ENCODE measurements around the gene TRPV2.

DNA sequence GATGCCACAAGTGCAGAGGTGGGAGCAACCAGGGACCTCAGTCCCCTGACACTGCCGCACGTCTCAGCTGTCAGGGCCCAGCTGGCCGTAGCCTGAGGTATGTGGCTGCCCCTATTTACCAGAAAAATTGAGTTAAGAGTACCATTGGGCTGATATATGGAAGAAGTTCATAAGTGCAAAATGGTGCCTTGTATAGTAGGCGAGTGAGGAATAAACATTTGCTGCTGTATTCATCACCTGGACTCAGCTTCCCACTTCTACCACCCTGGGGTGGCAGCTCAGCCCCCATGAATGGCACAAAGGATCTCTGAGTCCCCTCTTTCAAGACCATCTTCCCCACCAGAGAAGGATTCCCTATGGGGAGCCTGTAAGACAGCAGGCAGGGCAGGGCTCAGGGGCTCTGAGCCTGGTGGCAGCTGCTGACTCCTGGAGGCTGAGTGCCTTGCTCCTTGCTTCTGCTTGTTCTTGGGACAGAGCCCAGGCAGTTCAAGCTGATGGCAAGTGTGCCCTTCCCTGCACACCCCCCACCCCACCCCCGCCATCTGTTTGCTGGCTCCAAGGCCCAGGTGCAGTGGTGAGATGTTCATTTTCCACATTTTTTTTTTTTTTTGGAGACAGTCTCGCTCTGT is 29.0 kb downstream of the TRPV2 start:
- TF ChIP-seq, protein P1, sequence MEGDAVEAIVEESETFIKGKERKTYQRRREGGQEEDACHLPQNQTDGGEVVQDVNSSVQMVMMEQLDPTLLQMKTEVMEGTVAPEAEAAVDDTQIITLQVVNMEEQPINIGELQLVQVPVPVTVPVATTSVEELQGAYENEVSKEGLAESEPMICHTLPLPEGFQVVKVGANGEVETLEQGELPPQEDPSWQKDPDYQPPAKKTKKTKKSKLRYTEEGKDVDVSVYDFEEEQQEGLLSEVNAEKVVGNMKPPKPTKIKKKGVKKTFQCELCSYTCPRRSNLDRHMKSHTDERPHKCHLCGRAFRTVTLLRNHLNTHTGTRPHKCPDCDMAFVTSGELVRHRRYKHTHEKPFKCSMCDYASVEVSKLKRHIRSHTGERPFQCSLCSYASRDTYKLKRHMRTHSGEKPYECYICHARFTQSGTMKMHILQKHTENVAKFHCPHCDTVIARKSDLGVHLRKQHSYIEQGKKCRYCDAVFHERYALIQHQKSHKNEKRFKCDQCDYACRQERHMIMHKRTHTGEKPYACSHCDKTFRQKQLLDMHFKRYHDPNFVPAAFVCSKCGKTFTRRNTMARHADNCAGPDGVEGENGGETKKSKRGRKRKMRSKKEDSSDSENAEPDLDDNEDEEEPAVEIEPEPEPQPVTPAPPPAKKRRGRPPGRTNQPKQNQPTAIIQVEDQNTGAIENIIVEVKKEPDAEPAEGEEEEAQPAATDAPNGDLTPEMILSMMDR (conservative IDR thresholded peaks at IDR 0.05; ENCODE audit: low read depth in 2 of 2), result no peak
- no peak for TF ChIP-seq EZH2 (IDR thresholded peaks at IDR 0.05; ENCODE audit: low read depth, unreplicated experiment)
- TF ChIP-seq, protein P2, sequence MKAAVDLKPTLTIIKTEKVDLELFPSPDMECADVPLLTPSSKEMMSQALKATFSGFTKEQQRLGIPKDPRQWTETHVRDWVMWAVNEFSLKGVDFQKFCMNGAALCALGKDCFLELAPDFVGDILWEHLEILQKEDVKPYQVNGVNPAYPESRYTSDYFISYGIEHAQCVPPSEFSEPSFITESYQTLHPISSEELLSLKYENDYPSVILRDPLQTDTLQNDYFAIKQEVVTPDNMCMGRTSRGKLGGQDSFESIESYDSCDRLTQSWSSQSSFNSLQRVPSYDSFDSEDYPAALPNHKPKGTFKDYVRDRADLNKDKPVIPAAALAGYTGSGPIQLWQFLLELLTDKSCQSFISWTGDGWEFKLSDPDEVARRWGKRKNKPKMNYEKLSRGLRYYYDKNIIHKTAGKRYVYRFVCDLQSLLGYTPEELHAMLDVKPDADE (IDR thresholded peaks at IDR 0.05), result no peak
- TF ChIP-seq JUNB (IDR thresholded peaks at IDR 0.05; ENCODE audit: unreplicated experiment), result no peak
- TF ChIP-seq, protein P3, sequence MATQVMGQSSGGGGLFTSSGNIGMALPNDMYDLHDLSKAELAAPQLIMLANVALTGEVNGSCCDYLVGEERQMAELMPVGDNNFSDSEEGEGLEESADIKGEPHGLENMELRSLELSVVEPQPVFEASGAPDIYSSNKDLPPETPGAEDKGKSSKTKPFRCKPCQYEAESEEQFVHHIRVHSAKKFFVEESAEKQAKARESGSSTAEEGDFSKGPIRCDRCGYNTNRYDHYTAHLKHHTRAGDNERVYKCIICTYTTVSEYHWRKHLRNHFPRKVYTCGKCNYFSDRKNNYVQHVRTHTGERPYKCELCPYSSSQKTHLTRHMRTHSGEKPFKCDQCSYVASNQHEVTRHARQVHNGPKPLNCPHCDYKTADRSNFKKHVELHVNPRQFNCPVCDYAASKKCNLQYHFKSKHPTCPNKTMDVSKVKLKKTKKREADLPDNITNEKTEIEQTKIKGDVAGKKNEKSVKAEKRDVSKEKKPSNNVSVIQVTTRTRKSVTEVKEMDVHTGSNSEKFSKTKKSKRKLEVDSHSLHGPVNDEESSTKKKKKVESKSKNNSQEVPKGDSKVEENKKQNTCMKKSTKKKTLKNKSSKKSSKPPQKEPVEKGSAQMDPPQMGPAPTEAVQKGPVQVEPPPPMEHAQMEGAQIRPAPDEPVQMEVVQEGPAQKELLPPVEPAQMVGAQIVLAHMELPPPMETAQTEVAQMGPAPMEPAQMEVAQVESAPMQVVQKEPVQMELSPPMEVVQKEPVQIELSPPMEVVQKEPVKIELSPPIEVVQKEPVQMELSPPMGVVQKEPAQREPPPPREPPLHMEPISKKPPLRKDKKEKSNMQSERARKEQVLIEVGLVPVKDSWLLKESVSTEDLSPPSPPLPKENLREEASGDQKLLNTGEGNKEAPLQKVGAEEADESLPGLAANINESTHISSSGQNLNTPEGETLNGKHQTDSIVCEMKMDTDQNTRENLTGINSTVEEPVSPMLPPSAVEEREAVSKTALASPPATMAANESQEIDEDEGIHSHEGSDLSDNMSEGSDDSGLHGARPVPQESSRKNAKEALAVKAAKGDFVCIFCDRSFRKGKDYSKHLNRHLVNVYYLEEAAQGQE (IDR thresholded peaks at IDR 0.05; ENCODE audit: unreplicated experiment), result no peak
- TF ChIP-seq POLR2AphosphoS5 (IDR thresholded peaks at IDR 0.05; ENCODE audit: low read depth), result no peak
- no peak for TF ChIP-seq EZH2phosphoT487 (IDR thresholded peaks at IDR 0.05; ENCODE audit: unreplicated experiment)
- TF ChIP-seq, protein P4, sequence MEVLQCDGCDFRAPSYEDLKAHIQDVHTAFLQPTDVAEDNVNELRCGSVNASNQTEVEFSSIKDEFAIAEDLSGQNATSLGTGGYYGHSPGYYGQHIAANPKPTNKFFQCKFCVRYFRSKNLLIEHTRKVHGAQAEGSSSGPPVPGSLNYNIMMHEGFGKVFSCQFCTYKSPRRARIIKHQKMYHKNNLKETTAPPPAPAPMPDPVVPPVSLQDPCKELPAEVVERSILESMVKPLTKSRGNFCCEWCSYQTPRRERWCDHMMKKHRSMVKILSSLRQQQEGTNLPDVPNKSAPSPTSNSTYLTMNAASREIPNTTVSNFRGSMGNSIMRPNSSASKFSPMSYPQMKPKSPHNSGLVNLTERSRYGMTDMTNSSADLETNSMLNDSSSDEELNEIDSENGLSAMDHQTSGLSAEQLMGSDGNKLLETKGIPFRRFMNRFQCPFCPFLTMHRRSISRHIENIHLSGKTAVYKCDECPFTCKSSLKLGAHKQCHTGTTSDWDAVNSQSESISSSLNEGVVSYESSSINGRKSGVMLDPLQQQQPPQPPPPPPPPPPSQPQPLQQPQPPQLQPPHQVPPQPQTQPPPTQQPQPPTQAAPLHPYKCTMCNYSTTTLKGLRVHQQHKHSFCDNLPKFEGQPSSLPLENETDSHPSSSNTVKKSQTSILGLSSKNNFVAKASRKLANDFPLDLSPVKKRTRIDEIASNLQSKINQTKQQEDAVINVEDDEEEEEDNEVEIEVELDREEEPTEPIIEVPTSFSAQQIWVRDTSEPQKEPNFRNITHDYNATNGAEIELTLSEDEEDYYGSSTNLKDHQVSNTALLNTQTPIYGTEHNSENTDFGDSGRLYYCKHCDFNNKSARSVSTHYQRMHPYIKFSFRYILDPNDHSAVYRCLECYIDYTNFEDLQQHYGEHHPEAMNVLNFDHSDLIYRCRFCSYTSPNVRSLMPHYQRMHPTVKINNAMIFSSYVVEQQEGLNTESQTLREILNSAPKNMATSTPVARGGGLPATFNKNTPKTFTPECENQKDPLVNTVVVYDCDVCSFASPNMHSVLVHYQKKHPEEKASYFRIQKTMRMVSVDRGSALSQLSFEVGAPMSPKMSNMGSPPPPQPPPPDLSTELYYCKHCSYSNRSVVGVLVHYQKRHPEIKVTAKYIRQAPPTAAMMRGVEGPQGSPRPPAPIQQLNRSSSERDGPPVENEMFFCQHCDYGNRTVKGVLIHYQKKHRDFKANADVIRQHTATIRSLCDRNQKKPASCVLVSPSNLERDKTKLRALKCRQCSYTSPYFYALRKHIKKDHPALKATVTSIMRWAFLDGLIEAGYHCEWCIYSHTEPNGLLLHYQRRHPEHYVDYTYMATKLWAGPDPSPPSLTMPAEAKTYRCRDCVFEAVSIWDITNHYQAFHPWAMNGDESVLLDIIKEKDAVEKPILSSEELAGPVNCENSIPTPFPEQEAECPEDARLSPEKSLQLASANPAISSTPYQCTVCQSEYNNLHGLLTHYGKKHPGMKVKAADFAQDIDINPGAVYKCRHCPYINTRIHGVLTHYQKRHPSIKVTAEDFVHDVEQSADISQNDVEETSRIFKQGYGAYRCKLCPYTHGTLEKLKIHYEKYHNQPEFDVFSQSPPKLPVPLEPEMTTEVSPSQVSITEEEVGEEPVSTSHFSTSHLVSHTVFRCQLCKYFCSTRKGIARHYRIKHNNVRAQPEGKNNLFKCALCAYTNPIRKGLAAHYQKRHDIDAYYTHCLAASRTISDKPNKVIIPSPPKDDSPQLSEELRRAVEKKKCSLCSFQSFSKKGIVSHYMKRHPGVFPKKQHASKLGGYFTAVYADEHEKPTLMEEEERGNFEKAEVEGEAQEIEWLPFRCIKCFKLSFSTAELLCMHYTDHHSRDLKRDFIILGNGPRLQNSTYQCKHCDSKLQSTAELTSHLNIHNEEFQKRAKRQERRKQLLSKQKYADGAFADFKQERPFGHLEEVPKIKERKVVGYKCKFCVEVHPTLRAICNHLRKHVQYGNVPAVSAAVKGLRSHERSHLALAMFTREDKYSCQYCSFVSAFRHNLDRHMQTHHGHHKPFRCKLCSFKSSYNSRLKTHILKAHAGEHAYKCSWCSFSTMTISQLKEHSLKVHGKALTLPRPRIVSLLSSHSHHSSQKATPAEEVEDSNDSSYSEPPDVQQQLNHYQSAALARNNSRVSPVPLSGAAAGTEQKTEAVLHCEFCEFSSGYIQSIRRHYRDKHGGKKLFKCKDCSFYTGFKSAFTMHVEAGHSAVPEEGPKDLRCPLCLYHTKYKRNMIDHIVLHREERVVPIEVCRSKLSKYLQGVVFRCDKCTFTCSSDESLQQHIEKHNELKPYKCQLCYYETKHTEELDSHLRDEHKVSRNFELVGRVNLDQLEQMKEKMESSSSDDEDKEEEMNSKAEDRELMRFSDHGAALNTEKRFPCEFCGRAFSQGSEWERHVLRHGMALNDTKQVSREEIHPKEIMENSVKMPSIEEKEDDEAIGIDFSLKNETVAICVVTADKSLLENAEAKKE (CRISPR knock-in tag; IDR thresholded peaks at IDR 0.05), result no peak
- no peak for TF ChIP-seq STAT1 (IDR thresholded peaks at IDR 0.05; ENCODE audit: unreplicated experiment)
- no peak for TF ChIP-seq CREB1 (CRISPR knock-in tag; IDR thresholded peaks at IDR 0.05; ENCODE audit: low read depth)
- TF ChIP-seq NANOG (IDR thresholded peaks at IDR 0.05; ENCODE audit: borderline replicate concordance), result no peak
- TF ChIP-seq ZNF331 (CRISPR knock-in tag; IDR thresholded peaks at IDR 0.05; ENCODE audit: low read depth), result no peak

All from GM23338 (cell line).